Nephron progenitor cell (in vitro differentiated cells): ENCODE data around the gene CLDN18.
A peak's percentile ranks its signal among the peaks of the same experiment; 100 is the strongest.

Experiments
- DNase-seq: peaks from one replicate; pipeline ENCODE4 v3.0.0; 2021
- H3K27ac Mint-ChIP-seq: 2 replicates; pipeline ENCODE4 v1.8.0; 2021; ENCODE audit warnings: mild to moderate bottlenecking, moderate library complexity, mixed read lengths
- H3K27me3 Mint-ChIP-seq: 2 replicates; pipeline ENCODE4 v1.8.0; 2021; ENCODE audit warnings: mild to moderate bottlenecking, low read depth, mixed read lengths; ENCODE audit not compliant: poor library complexity
- H3K36me3 Mint-ChIP-seq: 2 replicates; pipeline ENCODE4 v1.8.0; 2021; ENCODE audit warnings: low read depth, mixed read lengths
- H3K4me1 Mint-ChIP-seq: 2 replicates; pipeline ENCODE4 v1.8.0; 2021; ENCODE audit warnings: mixed read lengths
- H3K4me3 Mint-ChIP-seq: 2 replicates; pipeline ENCODE4 v1.8.0; 2021; ENCODE audit warnings: mild to moderate bottlenecking, moderate library complexity, mixed read lengths
- H3K9me3 Mint-ChIP-seq: 2 replicates; pipeline ENCODE4 v1.8.0; 2021; ENCODE audit warnings: mild to moderate bottlenecking, moderate library complexity, mixed read lengths
- TF ChIP-seq, protein P1 (sequence below): fragments of 200-600 bp; sonication (generic); IDR thresholded peaks from 2 replicates; pipeline ENCODE4 v1.5.0; 2021; ENCODE audit warnings: antibody characterized with exemption

Gene CLDN18

GRCh38 chr3:138066383-138066782 lies 56.4 kb downstream of the CLDN18 start:
- no peak for DNase-seq
- Mint-ChIP-seq H3K27me3 (no peaks in the 10 kb centered on the region), H3K27ac (no peak overlapping the region), H3K4me1 (no peaks in the 10 kb centered on the region), H3K36me3 (peaks cover 19% of the 10 kb centered on the region), H3K9me3 (no peaks in the 10 kb centered on the region), H3K4me3 (no peak overlapping the region)
- TF ChIP-seq, protein P1, sequence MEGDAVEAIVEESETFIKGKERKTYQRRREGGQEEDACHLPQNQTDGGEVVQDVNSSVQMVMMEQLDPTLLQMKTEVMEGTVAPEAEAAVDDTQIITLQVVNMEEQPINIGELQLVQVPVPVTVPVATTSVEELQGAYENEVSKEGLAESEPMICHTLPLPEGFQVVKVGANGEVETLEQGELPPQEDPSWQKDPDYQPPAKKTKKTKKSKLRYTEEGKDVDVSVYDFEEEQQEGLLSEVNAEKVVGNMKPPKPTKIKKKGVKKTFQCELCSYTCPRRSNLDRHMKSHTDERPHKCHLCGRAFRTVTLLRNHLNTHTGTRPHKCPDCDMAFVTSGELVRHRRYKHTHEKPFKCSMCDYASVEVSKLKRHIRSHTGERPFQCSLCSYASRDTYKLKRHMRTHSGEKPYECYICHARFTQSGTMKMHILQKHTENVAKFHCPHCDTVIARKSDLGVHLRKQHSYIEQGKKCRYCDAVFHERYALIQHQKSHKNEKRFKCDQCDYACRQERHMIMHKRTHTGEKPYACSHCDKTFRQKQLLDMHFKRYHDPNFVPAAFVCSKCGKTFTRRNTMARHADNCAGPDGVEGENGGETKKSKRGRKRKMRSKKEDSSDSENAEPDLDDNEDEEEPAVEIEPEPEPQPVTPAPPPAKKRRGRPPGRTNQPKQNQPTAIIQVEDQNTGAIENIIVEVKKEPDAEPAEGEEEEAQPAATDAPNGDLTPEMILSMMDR: no peak

- Mint-ChIP-seq H3K4me1 (no peaks in the 10 kb centered on the region), H3K4me3 (no peak overlapping the region)
- no peak for DNase-seq
Measured at GRCh38 chr3:138066972-138067371, 57.0 kb downstream of the CLDN18 start.

GRCh38 chr3:138068046-138068445 lies 58.1 kb downstream of the CLDN18 start:
- no peaks in the 10 kb centered on the region for H3K27me3 Mint-ChIP-seq
- H3K9me3 Mint-ChIP-seq: no peaks in the 10 kb centered on the region
- DNase-seq: no peak
- H3K27ac Mint-ChIP-seq: no peak overlapping the region
- peaks cover 18% of the 10 kb centered on the region for H3K36me3 Mint-ChIP-seq
- no peaks in the 10 kb centered on the region for H3K4me1 Mint-ChIP-seq
- no peak overlapping the region for H3K4me3 Mint-ChIP-seq
- TF ChIP-seq, protein P1: no peak

More at GRCh38 chr3:138066972-138067371, 57.0 kb downstream of the CLDN18 start:
- no peaks in the 10 kb centered on the region for H3K27me3 Mint-ChIP-seq
- H3K9me3 Mint-ChIP-seq: no peaks in the 10 kb centered on the region
- TF ChIP-seq, protein P1: no peak
- H3K36me3 Mint-ChIP-seq: peaks cover 14% of the 10 kb centered on the region
- no peak overlapping the region for H3K27ac Mint-ChIP-seq

DNA sequence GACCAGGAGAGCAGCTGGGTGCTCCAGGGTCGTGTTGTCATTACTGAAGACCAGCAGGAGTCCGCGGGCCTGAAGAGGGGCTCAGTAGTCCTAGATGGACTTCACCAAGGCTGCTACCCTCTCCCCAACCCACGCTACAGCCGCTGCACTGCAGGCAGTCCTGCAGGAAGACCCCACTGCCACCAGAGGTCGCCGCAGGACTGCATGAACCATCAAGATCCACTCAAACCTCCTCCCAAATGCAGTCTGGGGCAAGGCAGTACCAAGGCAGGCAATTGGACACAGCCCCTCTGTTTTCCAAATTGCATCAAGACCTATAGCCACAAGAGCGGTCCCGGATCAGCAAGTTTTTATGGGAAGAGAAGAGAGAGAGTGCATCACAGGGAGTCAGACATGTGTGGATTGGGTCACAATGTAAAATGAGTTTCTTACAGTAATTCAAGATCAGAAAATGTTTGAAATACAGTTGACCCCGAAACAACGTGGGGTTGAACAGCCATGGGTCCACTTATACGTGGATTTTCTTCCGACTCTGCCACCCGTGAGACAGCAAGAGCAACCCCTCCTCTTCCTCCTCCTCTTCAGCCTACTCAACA lies 58.7 kb downstream of the CLDN18 start:
- H3K4me1 Mint-ChIP-seq: no peaks in the 10 kb centered on the region
- peak; percentile 85 for DNase-seq
- H3K27ac Mint-ChIP-seq: peak overlapping the region; percentile 60
- H3K36me3 Mint-ChIP-seq: peaks cover 23% of the 10 kb centered on the region
- H3K27me3 Mint-ChIP-seq: no peaks in the 10 kb centered on the region
- TF ChIP-seq, protein P1: peak; percentile 99
- H3K9me3 Mint-ChIP-seq: peaks cover 3% of the 10 kb centered on the region
- H3K4me3 Mint-ChIP-seq: no peak overlapping the region

- Mint-ChIP-seq H3K4me1 (no peaks in the 10 kb centered on the region), H3K9me3 (peaks cover 11% of the 10 kb centered on the region), H3K36me3 (peaks cover 30% of the 10 kb centered on the region), H3K27me3 (no peaks in the 10 kb centered on the region), H3K27ac (no peak overlapping the region), H3K4me3 (no peak overlapping the region)
- TF ChIP-seq, protein P1: no peak
- no peak for DNase-seq
Measured at GRCh38 chr3:138070006-138070405, 60.0 kb downstream of the CLDN18 start.

DNA sequence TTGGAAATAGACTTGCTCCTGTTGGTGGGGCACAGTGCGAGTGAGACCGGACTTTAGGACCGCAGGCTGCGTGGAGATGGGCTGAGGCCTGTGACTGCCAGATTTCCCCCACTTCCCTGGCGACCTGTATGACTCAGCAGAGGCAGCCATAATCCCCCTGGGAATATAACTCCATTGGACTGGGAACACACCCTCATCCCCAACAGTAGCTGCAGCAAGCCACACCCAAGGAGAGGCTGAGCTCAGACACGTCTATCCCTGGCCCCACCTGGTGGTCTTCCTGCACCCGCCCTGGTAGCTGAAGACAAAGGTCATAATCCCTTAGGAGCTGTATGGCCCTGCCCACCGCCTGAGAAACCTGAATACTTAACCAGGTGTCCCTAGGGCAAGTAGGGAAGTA lies 62.8 kb downstream of the CLDN18 start:
- no peak overlapping the region for H3K27ac Mint-ChIP-seq
- no peak overlapping the region for H3K4me3 Mint-ChIP-seq
- H3K36me3 Mint-ChIP-seq: peaks cover 50% of the 10 kb centered on the region
- no peak for DNase-seq
- no peaks in the 10 kb centered on the region for H3K27me3 Mint-ChIP-seq
- H3K4me1 Mint-ChIP-seq: no peaks in the 10 kb centered on the region
- TF ChIP-seq, protein P1: no peak
- H3K9me3 Mint-ChIP-seq: peaks cover 17% of the 10 kb centered on the region
